Neural progenitor cell (in vitro differentiated cells): Measurements from ENCODE around the gene SKP2.

Experiments
- EZH2phosphoT487 ChIP-seq: fragments of 200-600 bp; sonication (generic); IDR thresholded peaks from 2 replicates; pipeline ENCODE4 v1.6.1; 2017; ENCODE audit warnings: antibody characterized with exemption
- TF ChIP-seq, protein P1 (sequence below): fragments of 200-600 bp; sonication (generic); IDR thresholded peaks from 2 replicates; pipeline ENCODE4 v1.5.1; 2017; ENCODE audit warnings: antibody characterized with exemption, mild to moderate bottlenecking

DNA sequence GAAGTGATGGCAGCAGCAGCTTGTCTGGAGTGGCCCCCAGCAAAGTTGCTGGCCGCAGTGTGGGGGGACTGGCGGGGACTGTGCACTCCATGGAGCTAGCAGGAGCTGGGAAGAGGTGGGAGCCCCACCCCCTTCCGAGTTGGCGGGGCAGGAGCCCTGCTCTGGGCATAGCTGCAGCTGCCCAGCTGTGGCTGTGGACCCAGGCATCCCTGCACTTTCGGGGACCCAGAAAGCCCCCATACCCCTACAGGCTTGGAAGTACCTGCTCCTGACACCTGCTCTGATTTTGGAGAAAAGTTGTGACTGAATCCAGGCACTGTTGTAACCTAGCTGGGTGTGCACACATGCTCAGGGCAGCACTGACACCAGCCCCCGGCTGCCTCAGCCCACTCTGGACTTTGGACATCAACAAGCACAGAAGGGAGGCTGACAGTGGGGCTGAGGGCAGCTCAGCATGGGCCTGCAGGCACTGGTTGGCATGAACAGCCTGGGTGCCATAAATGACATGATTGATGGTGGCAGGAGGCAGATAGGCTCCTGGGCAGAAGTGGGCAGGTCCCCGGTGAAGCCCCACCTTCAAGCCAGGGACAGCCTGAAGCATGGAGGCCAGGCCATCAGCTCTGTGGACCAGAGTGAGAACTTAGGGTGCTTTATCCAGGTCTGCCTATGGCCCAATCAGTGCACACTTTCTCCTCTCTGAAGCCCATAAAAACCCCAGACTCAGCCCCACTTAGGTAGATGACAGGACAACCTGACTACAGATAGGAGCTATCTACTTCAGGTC lies 12.8 kb upstream of the SKP2 start:
- no peak for TF ChIP-seq EZH2phosphoT487
- TF ChIP-seq, protein P1, sequence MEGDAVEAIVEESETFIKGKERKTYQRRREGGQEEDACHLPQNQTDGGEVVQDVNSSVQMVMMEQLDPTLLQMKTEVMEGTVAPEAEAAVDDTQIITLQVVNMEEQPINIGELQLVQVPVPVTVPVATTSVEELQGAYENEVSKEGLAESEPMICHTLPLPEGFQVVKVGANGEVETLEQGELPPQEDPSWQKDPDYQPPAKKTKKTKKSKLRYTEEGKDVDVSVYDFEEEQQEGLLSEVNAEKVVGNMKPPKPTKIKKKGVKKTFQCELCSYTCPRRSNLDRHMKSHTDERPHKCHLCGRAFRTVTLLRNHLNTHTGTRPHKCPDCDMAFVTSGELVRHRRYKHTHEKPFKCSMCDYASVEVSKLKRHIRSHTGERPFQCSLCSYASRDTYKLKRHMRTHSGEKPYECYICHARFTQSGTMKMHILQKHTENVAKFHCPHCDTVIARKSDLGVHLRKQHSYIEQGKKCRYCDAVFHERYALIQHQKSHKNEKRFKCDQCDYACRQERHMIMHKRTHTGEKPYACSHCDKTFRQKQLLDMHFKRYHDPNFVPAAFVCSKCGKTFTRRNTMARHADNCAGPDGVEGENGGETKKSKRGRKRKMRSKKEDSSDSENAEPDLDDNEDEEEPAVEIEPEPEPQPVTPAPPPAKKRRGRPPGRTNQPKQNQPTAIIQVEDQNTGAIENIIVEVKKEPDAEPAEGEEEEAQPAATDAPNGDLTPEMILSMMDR = no peak
